DLD1 (cell line): ENCODE data around the gene ERBB4.

Experiments used
- in situ Hi-C: cut with HindIII; loops from 2 replicates; pipeline ENCODE4 v1.10.0; 2017; ENCODE audit warnings: low sequenced_read_pairs

The ERBB4 gene

GRCh38 chr2:211380041-211380440 is 1158.6 kb downstream of the ERBB4 start:
- in situ Hi-C loops: no loop called here

GRCh38 chr2:211376410-211376809 is 1162.2 kb downstream of the ERBB4 start:
- in situ Hi-C loops: no loop called here

- in situ Hi-C loops: loop anchor here (5.0 kb wide), 1 partner anchor 44 kb away; no protein-coding TSS in a partner anchor
These were observed 1165.4 kb downstream of the ERBB4 start for GRCh38 chr2:211373203-211373602.

DNA sequence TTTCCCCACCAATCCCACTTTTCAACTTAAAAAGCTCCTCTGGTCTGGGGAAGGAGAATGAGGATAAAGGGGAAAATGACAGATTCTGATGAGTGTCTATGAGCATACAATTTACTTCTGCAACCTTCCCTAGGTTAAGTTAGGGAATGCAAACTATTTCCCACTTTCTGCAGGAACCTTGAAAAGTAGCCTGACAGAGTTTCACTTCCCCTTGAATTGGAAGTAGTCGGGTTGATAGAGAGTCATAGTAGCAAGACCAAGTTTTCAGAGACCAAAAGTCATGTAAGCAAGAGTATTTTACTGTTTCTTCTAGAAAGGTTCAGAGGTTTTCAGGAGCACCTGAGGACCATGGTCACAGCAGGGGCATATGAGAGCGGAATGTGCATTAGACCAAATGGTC is 1167.1 kb downstream of the ERBB4 start:
- in situ Hi-C loops: loop anchor here (5.0 kb wide), 1 partner anchor 46 kb away; no protein-coding TSS in a partner anchor

- in situ Hi-C loops: no loop called here
These were observed 1170.1 kb downstream of the ERBB4 start for GRCh38 chr2:211368467-211368866.

- in situ Hi-C loops: no loop called here
These were observed 1170.9 kb downstream of the ERBB4 start for GRCh38 chr2:211367711-211368110.

DNA sequence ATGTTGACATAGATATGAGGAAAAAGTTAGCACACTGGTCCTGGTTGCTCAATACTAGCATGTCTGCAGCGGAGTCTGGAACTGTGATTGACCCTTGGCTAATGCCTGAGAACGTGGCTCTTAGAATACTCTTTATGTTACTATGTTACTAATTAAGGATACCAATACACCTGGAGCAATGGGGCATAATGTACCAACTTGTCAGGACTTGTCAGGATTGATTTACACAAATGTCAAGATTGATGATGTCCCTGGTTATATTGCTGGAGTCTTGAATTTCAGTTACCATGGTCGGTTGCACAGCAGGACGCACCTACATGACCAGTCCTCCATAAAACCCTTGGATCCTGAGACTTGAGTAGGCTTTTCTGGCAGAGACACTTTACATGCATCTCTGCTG is 1171.3 kb downstream of the ERBB4 start:
- in situ Hi-C loops: no loop called here

GRCh38 chr2:211364911-211365310 is 1173.7 kb downstream of the ERBB4 start:
- in situ Hi-C loops: no loop called here

DNA sequence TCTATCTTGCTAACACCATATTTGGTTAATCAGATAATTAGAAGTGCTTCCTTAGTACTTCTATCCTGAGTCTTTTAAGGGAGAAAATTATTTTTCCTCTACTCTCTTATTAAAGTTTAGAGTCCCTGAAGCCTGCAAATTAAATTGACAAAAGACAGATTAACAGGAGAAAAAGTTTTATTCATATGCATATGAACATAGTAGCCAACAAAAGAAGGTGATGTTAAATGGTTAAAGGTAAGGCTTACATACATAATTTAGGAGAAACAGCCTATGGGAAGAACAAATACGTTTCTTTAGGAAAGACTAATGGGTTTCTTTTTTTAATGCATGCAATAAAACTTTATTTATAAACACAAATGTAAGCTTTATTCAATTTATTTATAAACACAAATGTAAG is 1177.2 kb downstream of the ERBB4 start:
- in situ Hi-C loops: no loop called here

DNA sequence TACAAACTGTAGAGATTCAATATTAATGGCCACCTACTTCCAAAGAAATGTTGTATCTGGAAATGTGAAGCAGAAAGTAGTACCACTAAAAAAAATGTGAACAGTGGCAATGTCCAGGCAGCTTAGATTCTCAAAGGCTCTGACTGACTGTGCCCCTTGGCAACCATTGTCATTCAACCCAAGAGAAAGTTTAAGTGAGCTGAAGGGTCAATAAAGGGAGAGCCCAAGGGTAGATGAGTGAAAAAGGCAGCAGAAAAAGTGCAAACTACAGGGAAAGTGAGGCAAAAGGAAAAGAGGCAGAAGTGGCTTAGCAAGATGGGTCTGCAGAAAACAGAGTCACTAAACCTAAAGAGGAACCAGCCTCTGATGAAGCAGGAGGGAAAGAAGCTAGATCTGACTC is 1179.3 kb downstream of the ERBB4 start:
- in situ Hi-C loops: no loop called here

- in situ Hi-C loops: no loop called here
These were observed 1180.1 kb downstream of the ERBB4 start for GRCh38 chr2:211358504-211358903.

GRCh38 chr2:211354481-211354880 is 1184.1 kb downstream of the ERBB4 start:
- in situ Hi-C loops: no loop called here

GRCh38 chr2:211351987-211352386 is 1186.6 kb downstream of the ERBB4 start:
- in situ Hi-C loops: no loop called here

DNA sequence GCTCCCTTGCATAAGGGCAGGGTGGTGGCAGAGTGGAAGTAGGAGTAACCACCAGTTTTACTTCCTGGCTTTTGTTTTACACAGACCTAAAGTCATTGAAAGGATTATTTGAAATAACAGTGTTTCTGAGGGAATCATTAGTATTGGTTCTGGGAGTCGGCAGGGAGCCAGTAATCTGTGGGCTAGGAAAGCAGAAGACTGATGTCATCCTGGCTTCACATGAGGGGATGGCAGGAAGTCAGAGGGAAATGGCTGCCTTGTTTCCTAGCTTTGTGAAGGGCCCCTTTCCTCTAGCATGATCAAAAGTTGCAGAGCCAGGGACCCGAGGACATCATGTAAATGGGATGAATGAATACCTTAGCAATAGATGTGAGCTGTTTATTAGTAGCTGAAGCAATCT is 1189.6 kb downstream of the ERBB4 start:
- in situ Hi-C loops: no loop called here

GRCh38 chr2:211347328-211347727 is 1191.3 kb downstream of the ERBB4 start:
- in situ Hi-C loops: no loop called here

DNA sequence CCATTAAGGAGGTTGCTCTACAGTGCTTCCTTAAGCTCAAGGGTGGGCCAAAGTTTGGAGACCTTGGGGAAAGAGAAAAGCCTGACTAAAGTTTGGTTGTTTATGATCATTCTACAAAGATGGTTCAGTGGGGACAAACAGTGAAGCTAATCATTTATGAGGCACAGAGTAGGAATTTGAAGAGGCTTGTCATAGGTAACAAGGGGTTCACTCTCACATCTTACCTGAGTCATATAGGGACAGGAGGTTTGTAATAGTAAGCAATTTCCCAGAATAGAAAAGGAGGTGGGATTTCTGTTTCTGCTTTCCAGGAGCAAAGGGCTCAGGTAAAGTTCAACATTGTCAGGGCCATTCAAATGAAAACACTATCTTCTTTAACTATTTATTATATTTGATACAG is 1194.3 kb downstream of the ERBB4 start:
- in situ Hi-C loops: no loop called here

GRCh38 chr2:211333377-211333776 is 1205.2 kb downstream of the ERBB4 start:
- in situ Hi-C loops: no loop called here

GRCh38 chr2:211331736-211332135 is 1206.9 kb downstream of the ERBB4 start:
- in situ Hi-C loops: no loop called here

- in situ Hi-C loops: no loop called here
These were observed 1208.7 kb downstream of the ERBB4 start for GRCh38 chr2:211329882-211330281.

GRCh38 chr2:211329421-211329820 is 1209.2 kb downstream of the ERBB4 start:
- in situ Hi-C loops: no loop called here

GRCh38 chr2:211328126-211328525 is 1210.5 kb downstream of the ERBB4 start:
- in situ Hi-C loops: no loop called here
